Inflammatory macrophage treated with lipopolysaccharide for 1 hour (primary cell): ENCODE results near the gene SLCO3A1.

Source experiments
- DNase-seq, 2 donors: peaks; one replicate each; pipeline ENCODE4 v3.0.0-alpha.2; 2020 to 2022

Gene SLCO3A1

DNA sequence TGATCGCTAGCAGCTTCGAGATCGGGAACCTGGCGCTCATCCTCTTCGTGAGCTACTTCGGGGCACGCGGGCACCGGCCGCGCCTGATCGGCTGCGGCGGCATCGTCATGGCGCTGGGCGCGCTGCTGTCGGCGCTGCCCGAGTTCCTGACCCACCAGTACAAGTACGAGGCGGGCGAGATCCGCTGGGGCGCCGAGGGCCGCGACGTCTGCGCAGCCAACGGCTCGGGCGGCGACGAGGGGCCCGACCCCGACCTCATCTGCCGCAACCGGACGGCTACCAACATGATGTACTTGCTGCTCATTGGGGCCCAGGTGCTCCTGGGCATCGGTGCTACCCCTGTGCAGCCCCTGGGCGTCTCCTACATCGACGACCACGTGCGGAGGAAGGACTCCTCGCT lies 62.5 kb downstream of the SLCO3A1 start:
- DNase-seq: no peak

DNA sequence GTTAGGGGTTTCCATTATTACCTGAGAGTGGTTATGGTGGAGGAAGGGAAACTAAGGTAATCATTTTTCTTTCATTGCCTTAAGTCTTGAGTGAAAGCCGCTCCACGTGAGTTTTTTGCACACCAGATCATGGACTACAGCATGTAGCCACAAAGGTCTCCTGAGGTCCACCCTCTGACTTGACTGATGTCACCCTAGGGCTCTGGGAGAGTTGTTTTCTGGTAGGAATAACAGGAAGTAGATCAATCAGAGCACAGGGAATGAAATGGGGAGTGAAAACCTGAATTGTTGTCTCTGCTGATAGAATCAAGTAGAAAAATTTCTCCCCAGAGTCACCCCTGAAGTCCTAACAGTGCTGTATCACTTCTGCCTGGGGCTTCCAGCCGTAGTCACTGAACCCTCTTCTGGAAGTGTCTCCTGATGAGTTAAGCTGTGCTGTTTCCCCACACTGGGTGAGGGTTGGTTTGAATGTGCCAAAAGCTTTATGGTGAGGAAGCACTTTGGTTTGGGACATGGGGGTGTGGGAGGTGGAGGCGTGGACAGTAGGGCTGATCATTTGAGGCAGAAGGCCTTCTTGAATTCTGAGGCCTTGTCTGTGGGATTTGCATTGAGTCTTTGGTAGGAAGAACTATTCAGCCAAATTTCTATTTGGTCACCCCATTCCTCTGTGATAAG lies 64.3 kb downstream of the SLCO3A1 start:
- peak; percentile 86 to 94 for DNase-seq

DNA sequence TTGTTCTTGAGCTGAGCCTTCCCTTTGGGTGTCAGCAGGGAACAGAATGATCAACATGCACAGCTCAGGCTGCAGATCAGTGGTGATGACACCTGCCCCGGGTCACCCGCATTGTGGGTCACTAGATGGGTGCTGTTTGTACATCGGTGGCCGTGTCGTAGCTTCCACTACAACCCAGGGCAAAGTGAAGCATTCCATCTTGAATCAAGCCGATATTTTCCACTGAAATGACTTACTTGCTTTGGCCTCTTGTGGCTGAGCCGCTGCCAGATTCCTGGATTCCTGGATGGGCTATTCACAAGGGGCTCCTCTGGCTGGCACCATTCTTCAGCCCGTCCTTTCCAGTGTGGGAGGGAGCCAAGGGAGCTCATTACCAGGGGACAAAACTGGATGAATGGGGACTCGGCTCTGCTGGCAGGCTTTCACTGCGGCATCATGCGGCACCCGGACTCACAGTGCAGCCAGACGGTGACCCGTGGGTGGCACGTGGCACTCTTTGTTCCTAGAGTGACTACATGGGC lies 65.6 kb downstream of the SLCO3A1 start:
- DNase-seq: no peak

DNA sequence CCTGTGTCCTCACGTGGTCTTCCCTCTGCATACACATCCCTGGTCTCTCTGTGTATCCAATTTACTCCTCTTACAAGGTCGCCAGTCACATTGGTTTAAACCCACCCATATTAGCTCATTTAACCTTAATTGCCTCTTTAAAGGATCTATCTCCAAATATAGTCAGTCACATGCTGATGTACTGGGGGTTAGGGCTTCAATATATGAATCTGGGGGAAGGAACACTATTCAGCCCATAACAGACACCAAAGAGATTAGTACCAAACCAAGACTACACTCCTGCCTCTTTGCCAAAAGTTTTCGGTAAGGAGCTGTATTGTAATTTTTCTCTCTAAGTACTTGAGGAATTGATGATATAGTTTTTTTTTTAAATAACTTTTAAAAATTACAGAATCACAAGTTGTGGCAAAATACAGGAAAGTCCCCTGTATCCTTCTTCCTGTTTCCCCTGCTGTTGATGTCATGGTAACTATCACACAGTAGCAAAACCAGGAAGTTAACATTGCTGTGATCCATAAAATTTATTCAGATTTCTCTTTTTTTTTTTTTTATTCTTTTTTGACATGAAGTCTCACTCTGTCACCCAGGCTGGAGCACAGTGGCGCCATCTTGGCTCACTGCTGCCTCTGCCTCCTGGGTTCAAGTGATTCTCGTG lies 67.8 kb downstream of the SLCO3A1 start:
- DNase-seq: peak; percentile 92 to 93

DNA sequence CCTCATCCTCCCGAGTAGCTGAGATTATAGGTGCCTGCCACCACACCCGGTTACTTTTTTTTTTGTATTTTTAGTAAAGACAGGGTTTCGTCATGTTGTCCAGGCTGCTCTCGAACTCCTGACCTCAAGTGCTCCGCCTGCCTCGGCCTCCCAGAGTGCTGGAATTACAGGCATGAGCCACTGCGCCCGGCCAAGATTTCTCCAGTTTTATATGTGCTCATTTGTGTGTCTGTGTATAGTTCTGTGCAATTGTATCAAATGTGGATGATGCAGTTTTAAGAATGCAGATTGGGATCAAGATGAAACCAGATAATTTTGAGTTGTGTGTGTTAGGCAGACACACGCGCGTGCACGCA lies 68.3 kb downstream of the SLCO3A1 start:
- DNase-seq: no peak

DNA sequence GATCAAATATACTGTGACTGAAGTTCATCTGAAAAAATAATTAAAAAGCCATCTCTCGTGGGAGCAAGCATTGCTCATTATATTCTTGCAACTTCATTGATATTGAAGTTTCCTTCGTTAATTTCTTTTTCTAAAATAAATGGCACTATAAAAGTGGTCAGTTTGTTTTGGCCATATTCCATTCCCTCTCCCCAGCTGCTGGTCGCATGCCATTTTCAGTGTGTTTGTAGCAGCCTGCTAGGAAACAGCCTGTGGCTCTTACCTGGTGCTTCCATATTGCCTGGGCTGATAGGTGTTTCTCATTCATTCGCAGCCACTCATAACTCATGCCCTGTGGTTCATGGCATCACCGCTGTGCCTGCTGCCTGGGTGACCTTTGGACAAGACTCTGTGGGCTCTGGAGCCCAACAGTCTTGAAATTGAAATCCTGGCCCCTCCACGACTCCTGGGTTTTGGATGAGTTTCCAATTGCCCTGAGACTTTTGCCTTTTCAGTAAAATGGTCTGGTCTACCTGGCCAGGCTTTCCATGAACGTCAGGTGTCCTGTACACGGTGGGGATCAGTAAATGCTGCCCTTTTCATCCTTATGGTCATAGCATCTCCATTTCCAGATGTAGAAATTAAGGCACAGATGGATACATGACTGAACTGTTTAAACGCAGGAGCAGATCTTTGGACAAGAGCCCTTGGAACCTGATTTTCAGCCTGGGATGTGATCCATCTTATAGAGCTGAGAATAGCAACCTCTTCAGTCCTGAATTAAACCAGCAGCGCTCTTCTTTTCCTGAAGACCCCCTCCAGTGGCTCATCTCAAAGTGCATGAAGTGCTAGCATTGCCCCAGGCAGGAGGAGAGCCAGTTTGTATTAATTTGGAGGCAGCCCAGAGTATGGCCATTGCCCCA lies 69.4 kb downstream of the SLCO3A1 start:
- no peak for DNase-seq

DNA sequence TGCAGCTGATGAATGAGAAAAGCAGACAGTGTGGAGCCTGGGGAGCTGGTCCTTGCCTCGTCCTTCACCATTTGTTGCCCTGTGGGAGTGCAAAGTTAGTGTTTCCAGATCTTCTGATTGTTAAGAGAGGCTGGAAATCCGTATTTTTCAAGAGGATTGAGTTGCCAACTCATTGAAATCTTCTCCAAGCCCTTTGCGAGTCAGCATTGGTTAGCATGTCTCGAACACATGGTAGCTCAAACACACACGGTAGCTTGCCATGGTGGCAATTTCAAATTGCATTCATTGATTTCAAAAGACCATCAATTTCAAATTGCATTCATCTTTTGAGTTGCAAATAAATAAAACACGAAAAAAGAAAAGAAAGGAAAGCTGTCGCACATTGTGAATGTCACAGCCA lies 70.7 kb downstream of the SLCO3A1 start:
- DNase-seq: no peak

DNA sequence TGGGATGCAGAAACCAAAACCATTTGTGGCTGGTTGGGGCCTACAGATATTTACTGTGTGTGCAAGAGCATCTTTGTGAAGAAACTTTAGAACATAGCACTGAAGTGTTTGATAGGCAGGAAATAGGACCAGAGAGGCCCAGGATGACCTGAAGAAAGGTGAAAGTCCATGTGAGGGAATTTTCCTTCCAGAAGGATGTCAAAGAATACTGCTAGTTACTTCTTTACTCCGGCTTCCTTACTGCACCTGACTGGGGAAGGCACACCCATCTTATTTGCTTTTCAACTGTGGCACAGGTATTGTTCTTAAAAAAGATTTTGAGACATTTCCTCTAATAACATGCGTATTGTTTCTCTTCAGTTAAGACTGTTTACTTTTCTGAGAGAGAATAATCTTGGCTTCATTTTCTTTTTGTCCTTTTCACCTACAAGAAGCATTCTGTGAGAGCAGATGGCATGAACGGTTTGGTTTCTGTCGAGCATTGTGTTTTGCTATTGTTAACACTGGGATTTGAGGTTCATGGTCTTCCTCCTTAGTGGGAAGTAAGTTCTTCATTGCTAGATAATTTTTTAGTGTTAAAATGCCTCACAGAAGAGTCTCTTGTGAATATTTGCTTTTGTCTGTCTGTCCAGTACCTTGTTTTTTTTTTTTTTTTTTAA lies 71.5 kb downstream of the SLCO3A1 start:
- no peak for DNase-seq

DNA sequence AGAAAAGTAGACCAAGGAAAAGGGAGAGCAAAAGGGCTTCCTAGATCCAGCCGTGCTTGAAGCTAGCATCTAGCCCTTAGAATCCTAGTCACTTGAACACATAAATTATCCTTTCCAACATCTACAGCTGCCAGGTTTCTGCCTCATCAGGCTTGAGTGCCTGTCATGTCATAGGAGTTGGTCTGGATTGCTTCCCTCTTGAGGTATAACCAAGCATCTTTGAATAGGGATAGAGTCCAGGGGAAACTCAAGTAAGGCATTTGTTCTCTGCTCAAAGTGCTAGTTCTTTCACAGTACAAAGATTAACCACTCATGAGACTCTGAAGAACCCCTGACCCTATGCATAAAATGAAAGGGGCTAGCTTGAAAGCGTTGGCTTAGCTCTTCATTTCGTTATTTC lies 72.3 kb downstream of the SLCO3A1 start:
- no peak for DNase-seq

DNA sequence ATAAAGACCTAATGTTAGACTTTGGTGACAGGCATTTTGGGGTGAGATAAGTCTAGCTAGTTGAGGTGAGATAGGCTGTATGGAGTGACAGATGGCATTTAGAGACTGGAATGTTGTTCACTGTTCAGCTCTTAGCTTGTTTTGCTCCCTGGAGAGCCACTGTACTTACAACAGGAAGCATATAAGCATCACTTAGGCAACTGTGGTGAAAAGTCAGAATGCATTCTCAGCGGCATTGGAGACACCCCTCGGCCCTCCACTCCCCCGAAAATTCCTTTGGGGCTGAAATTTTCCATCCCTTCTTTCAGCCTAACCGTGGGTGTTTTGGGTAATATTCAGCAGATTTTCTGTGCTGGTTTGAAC lies 73.4 kb downstream of the SLCO3A1 start:
- DNase-seq: no peak

DNA sequence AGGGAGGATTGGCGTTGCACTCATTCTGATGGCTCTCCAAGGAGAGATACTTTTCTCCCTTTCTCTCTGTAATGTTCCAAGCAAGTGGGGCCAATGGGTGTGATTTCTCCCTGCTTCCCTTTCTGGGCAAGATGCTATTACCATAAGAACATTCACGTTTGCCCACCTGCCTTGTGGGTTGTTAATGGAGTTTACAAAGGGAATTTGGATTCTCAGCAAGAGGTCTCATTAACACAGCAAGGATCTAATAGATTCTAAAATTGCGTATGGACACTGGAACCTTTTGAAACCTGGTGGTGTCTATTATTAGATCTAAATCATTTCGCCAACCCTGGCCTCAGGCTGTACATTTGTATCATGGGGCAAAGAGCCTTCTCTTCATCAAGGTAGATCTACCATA lies 74.1 kb downstream of the SLCO3A1 start:
- DNase-seq: no peak

DNA sequence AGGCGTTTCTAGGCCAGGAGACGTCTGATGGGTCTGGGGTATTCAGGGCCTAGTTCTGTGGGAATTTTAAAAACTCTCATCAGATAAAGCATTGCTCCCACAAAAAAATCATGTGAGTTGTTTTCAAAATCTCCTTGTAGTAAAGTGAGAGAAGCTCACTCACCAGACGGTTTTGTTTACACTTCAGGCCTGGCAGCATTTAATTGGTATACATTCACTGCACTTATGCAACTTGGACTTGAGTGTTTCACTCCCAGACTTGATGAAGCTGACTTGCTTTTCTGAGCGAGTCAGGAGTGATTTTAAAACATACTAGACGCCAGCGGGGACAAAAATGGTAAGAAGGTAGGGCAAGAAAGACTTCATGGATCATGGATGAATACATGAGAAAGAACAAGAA lies 75.2 kb downstream of the SLCO3A1 start:
- no peak for DNase-seq

DNA sequence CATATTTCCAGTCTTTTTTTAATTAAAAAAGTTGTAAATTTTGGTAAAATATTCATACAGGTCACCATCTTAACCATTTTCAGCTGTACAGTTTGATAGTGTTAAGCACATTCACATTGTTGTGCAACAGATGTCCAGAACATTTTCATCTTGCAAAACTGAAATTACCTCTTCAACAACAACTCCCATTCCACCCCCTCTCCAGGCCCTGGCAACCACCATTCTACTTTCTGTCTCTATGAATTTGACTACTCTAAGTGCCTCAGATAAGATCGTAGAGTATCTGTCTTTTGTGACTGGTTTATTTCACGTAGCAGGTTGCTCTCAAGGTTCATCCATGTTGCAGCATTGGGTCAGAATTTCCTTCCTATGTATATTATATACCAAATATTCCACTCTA lies 76.0 kb downstream of the SLCO3A1 start:
- peak; percentile 31 to 48 for DNase-seq

DNA sequence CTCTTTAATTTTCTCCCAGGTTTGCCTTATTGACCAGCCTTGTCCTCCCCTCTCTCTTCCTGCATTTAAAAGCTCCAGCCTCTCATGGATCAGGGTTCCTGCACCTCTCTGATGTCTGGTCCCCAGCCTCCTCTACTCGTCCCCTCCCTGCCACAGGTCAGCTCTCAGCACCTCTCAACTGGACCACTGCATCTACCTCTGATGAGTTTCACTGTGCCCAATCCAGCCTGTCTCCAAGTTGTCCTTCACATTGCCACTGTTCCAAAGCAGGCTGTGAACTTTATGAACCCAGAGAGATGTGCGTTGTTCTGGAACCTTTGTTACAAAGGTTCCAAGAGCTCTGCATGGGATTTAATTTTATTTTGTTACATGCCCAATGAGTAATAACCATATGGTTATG lies 76.6 kb downstream of the SLCO3A1 start:
- no peak for DNase-seq

DNA sequence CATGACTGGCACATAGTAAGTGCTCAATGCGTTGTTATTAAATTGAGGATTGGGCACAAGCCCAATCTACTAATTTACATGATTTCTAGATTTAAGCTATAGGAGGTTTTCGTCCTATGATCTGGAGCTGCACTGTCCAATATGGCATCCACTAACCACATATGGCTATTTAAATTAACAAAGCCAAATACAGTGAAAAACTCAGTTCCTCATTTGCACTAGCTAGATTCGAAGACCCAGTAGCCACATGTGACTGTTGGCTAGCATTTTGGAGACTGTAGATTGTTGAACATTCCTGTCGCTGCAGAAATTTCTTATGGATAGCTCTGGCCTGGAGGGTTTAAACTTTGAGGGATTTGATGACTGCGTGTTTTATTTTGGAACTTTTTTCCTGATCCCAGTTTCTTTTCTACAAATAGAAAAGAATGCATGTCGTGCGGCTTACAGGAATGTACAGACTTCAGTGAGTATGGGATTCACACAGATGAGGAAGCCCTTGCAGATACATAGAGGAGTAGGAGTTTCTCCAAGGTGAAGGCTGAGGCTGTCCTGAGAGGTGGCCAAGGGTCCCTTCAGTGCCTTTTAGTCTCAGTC lies 82.8 kb downstream of the SLCO3A1 start:
- no peak for DNase-seq

DNA sequence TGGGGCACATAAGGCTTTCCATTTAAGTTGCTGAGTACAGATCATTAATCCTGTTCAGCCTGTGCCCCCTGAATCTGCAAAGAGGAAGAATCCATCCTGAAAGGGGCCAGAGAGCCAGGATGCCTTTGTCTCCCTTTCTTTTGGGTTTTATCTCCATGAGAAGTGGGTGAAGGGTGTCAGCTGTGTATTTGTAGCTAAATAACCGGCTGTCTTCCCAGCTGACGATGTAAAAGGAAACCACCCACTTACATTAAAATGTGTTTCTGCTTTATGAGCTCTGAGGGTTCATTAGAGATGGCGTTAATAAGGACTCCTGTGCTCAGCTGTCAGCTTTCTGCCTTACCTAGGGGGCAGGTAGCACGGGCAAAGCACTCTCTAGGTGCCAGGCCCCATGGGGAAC lies 83.4 kb downstream of the SLCO3A1 start:
- DNase-seq: peak; percentile 57 to 80

DNA sequence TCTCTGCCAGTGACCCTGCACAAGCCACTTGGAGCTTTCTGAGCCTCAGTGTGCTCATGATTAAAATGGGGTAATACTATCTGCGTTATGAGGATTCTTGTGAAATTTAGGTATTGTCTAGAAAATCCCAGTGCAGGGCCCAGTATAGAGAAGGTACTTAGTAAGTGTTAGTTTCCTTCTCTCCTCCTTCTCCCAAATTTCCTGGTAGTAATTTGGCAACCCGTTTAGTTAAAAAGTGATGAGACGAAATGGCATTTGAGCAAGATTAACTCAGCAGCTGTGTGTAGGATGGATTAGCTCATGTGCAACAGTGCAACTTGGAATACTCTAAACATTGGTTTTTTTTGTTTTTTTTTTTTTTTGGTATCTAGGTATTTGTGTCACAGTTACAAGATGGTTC lies 84.6 kb downstream of the SLCO3A1 start:
- peak; percentile 93 to 99 for DNase-seq

DNA sequence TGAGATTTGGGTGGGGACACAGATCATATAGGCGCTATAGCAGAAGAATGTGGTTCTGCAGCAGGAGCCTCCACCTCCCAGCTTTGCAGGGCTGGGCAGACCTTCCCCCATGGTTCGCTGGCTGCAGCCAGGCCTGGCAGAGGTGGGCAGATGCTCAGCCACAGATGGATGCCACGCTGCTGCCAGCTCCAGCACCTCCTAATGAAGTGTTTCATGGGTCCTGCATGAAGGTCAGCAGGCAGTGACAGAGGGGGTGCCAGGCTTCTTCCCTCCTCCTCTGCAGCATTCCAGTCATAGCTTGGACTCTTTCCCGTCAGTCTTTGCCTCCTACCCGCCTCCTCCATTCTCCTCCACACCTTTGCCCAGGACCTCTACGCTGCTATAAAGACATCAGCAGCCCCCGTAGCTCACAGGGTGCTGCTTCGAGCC lies 85.9 kb downstream of the SLCO3A1 start:
- DNase-seq: no peak

DNA sequence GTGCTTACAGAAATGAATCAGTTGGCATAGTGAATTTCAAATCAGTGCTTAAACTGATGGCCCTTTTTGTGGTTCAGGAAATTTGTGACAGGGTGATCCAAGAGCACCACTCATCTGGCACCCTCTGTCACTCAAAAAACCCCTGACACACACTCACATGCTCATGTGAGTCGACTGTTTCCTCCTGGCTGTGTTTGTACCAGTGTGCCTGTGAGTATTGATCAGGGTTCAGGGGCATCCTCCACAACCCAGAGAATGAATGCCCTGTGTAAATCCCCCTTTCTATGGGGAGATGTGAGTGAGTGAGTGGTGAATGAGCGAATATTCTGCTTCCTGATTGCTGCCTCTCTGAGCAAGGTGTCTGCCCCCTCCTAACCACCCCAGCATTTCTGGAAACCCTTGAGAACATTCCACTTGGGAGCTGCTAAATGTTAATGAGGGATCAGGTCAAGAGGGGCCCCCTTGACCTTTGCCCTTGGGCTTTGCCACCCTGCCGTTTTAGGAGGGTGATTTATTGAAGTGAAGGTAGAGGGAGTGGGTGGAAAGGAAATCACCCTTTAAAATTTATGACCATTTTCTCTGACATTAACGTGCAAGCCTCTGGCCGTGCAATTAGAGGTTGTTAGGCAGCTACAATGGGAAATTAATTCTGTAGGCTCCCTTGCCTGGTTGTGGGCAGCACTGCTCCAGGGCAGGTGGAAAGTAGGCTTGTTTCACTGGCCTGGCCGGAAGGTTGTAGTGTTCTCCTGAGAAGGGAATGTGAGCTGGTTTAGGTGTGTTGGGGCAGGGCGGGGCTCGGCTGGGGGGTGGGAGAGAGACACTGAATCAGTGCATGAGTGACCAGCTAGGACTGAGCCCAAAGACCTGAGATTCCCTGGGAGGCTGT lies 87.2 kb downstream of the SLCO3A1 start:
- peak; percentile 77 to 94 for DNase-seq

DNA sequence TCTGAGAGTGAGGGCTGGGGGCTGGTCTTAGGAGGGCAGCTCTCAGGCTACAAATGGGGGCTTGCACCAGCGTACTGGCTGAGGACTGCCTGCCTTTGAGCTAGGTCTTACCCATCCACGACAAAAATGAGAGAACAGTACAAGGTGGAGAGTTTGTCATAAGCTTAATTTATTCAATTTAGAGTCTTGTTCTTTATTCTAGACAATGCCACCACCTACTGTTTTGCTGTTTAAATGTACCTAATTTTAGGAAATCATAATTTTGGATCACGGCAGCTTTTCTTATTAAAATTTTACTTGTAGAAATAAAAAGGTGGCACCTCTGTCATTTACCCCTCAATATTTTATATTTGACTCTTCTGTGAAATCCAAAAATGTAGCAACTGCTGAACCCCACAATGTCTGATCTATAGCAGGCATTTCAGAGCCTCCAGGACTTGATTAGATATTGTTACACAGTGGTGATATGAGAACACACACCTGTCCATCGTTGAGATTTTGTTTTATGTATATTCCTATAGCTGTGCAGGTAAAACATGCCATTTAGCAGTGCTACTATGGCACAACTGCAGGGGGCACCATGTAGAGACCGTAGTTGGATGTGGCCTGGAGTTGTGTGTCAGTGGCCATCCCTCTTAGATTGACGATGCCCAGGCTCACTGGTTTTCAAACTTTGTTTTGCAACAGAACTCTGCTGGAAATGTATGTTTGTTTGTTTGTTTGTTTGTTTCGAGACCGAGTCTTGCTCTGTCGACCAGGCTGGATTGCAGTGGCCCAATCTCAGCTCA lies 88.6 kb downstream of the SLCO3A1 start:
- DNase-seq: no peak
